HEK293 (cell line): Measurements from ENCODE around the gene COTL1.
"Not testable (repeated sequence)": the region's sequence is repeated elsewhere in the genome, so short reads cannot be mapped to it uniquely, and the experiment has no call there.

Source experiments
- CTCF ChIA-PET: fragments of 350-600 bp; formaldehyde crosslinking; extraction: SDS; loops from one replicate; lab custom pipeline; 2021; ENCODE audit warnings: antibody characterized with exemption; lab: Yijun Ruan, JAX
- POLR2A ChIA-PET: fragments of 300-600 bp; formaldehyde crosslinking; extraction: SDS; loops from one replicate; lab custom pipeline; 2020; ENCODE audit warnings: antibody characterized with exemption, inconsistent platforms; lab: Yijun Ruan, JAX
- H3K27ac ChIP-seq: fragments of 200-500 bp; sonication (Bioruptor generic); 2 replicates; pipeline ENCODE4 v1.5.1; 2014; ENCODE audit warnings: low read depth, low read length, control low read depth, inconsistent platforms; ENCODE audit errors: extremely low read depth
- H3K36me3 ChIP-seq, 2 experiments: fragments of 200-500 bp in 1 of 2; sonication (Bioruptor generic) in 1 of 2; 1 replicate in 1 of 2; 2 replicates in 1 of 2; pipeline ENCODE4 v1.5.1; 2014 to 2017; ENCODE audit warnings: inconsistent platforms in 2 of 2, low read length in 2 of 2; ENCODE audit not compliant: control insufficient read depth in 2 of 2, insufficient read depth in 1 of 2
- H3K4me1 ChIP-seq: fragments of 200-500 bp; sonication (Bioruptor generic); 2 replicates; pipeline ENCODE4 v1.5.1; 2014; ENCODE audit warnings: mild to moderate bottlenecking, low read length, inconsistent platforms; ENCODE audit not compliant: control insufficient read depth, insufficient read depth
- H3K4me3 ChIP-seq: 2 replicates; pipeline ENCODE4 v1.5.1; 2011; ENCODE audit warnings: low read depth, mild to moderate bottlenecking, control low read depth, low read length, moderate library complexity
- H3K9me3 ChIP-seq: fragments of 200-500 bp; sonication (Bioruptor generic); 2 replicates; pipeline ENCODE4 v1.5.1; 2014; ENCODE audit warnings: low read depth, low read length, inconsistent platforms; ENCODE audit not compliant: control insufficient read depth, insufficient read depth
- EGR2 ChIP-seq: fragments of 450-650 bp; formaldehyde crosslinking; IDR thresholded peaks from 2 replicates; pipeline ENCODE4 v1.5.1; 2016; ENCODE audit warnings: low read depth, missing biosample characterization, missing genetic modification characterization
- IKZF3 ChIP-seq: fragments of 450-650 bp; IDR thresholded peaks from 2 replicates; pipeline ENCODE4 v1.5.0; 2018; ENCODE audit warnings: missing biosample characterization, mild to moderate bottlenecking, missing genetic modification characterization, moderate library complexity
- OVOL3 ChIP-seq: fragments of 450-650 bp; formaldehyde crosslinking; IDR thresholded peaks from 2 replicates; pipeline ENCODE4 v1.5.1; 2016; ENCODE audit warnings: missing biosample characterization, missing genetic modification characterization
- SP3 ChIP-seq: fragments of 450-650 bp; formaldehyde crosslinking; IDR thresholded peaks from 2 replicates; pipeline ENCODE4 v1.5.1; 2016; ENCODE audit warnings: missing biosample characterization, missing genetic modification characterization
- ZBTB17 ChIP-seq: fragments of 450-650 bp; formaldehyde crosslinking; IDR thresholded peaks from 2 replicates; pipeline ENCODE4 v1.5.1; 2016; ENCODE audit warnings: missing biosample characterization, missing genetic modification characterization
- ZBTB48 ChIP-seq: fragments of 450-650 bp; formaldehyde crosslinking; IDR thresholded peaks from 2 replicates; pipeline ENCODE4 v1.5.1; 2016; ENCODE audit warnings: missing biosample characterization, missing genetic modification characterization
- ZFHX2 ChIP-seq: fragments of 450-650 bp; formaldehyde crosslinking; conservative IDR thresholded peaks from 2 replicates; pipeline ENCODE4 v1.5.1; 2016; ENCODE audit warnings: missing biosample characterization, missing genetic modification characterization
- ZNF174 ChIP-seq: fragments of 450-650 bp; formaldehyde crosslinking; IDR thresholded peaks from 2 replicates; pipeline ENCODE4 v1.5.0; 2017; ENCODE audit warnings: missing biosample characterization, mild to moderate bottlenecking, missing genetic modification characterization
- ZNF24 ChIP-seq: fragments of 450-650 bp; formaldehyde crosslinking; IDR thresholded peaks from 2 replicates; pipeline ENCODE4 v1.5.1; 2016; ENCODE audit warnings: missing biosample characterization, missing genetic modification characterization
- ZNF248 ChIP-seq: fragments of 450-650 bp; formaldehyde crosslinking; IDR thresholded peaks from 2 replicates; pipeline ENCODE4 v1.5.1; 2017; ENCODE audit warnings: missing biosample characterization, missing genetic modification characterization
- ZNF274 ChIP-seq, 2 experiments: fragments of 200-500 bp in 1 of 2; fragments of 450-650 bp in 1 of 2; sonication (Bioruptor generic) in 1 of 2; formaldehyde crosslinking in 1 of 2; IDR thresholded peaks; 2 replicates each; pipeline versions ENCODE4 v1.5.1 to v1.6.1; 2014 to 2016; ENCODE audit warnings: borderline replicate concordance in 1 of 2, inconsistent platforms in 1 of 2, low read length in 1 of 2, missing biosample characterization in 1 of 2, missing genetic modification characterization in 1 of 2
- ZNF280C ChIP-seq: fragments of 450-650 bp; formaldehyde crosslinking; IDR thresholded peaks from 2 replicates; pipeline ENCODE4 v1.5.1; 2016; ENCODE audit warnings: missing biosample characterization, missing genetic modification characterization
- ZNF423 ChIP-seq: fragments of 450-650 bp; formaldehyde crosslinking; IDR thresholded peaks from 2 replicates; pipeline ENCODE4 v1.5.1; 2016; ENCODE audit warnings: missing biosample characterization, missing genetic modification characterization
- ZNF48 ChIP-seq: fragments of 450-650 bp; formaldehyde crosslinking; IDR thresholded peaks from 2 replicates; pipeline ENCODE4 v1.5.1; 2016; ENCODE audit warnings: missing biosample characterization, missing genetic modification characterization
- ZNF514 ChIP-seq: fragments of 450-650 bp; formaldehyde crosslinking; IDR thresholded peaks from 2 replicates; pipeline ENCODE4 v1.5.1; 2016; ENCODE audit warnings: missing biosample characterization, missing genetic modification characterization
- ZNF521 ChIP-seq: fragments of 450-650 bp; formaldehyde crosslinking; IDR thresholded peaks from 2 replicates; pipeline ENCODE4 v1.5.1; 2017; ENCODE audit warnings: missing biosample characterization, mild to moderate bottlenecking, missing genetic modification characterization
- ZNF626 ChIP-seq: fragments of 450-650 bp; sonication (Bioruptor Pico); formaldehyde crosslinking; IDR thresholded peaks from 2 replicates; pipeline ENCODE4 v1.5.1; 2018; ENCODE audit warnings: missing biosample characterization, missing genetic modification characterization, inconsistent platforms
- ZNF629 ChIP-seq: fragments of 450-650 bp; formaldehyde crosslinking; IDR thresholded peaks from 2 replicates; pipeline ENCODE4 v1.5.1; 2017; ENCODE audit warnings: missing biosample characterization, missing genetic modification characterization
- ZNF704 ChIP-seq: fragments of 450-650 bp; formaldehyde crosslinking; IDR thresholded peaks from 2 replicates; pipeline ENCODE4 v1.5.1; 2016; ENCODE audit warnings: missing biosample characterization, missing genetic modification characterization
- ZXDB ChIP-seq: fragments of 450-650 bp; formaldehyde crosslinking; IDR thresholded peaks from 2 replicates; pipeline ENCODE4 v1.5.1; 2016; ENCODE audit warnings: missing biosample characterization, missing genetic modification characterization
- TF ChIP-seq, protein P1 (sequence below): fragments of 450-650 bp; formaldehyde crosslinking; IDR thresholded peaks from 2 replicates; pipeline ENCODE4 v1.5.1; 2016; ENCODE audit warnings: missing biosample characterization, missing genetic modification characterization
- TF ChIP-seq, protein P2 (sequence below): fragments of 450-650 bp; formaldehyde crosslinking; IDR thresholded peaks from 2 replicates; pipeline ENCODE4 v1.5.1; 2017; ENCODE audit warnings: missing biosample characterization, missing genetic modification characterization

The COTL1 gene

GRCh38 chr16:84629580-84629979 is 11.7 kb upstream of the COTL1 start:
- ChIA-PET POLR2A (no interaction called here), CTCF (interaction anchor here (0.5 to 1.9 kb wide), 4 partner anchors 58 to 123 kb away, joined by 3 to 8 read pairs (median 3); no protein-coding TSS in a partner anchor)
- H3K4me3 ChIP-seq = no peak overlapping the region
- H3K4me1 ChIP-seq = no peaks in the 10 kb centered on the region
- H3K9me3 ChIP-seq = no peaks in the 10 kb centered on the region
- H3K36me3 ChIP-seq = no peaks in the 10 kb centered on the region
- no peak for TF ChIP-seq ZBTB48 (tag by site-specific recombination)
- TF ChIP-seq ZXDB (tag by site-specific recombination) = no peak
- no peak overlapping the region for H3K27ac ChIP-seq

DNA sequence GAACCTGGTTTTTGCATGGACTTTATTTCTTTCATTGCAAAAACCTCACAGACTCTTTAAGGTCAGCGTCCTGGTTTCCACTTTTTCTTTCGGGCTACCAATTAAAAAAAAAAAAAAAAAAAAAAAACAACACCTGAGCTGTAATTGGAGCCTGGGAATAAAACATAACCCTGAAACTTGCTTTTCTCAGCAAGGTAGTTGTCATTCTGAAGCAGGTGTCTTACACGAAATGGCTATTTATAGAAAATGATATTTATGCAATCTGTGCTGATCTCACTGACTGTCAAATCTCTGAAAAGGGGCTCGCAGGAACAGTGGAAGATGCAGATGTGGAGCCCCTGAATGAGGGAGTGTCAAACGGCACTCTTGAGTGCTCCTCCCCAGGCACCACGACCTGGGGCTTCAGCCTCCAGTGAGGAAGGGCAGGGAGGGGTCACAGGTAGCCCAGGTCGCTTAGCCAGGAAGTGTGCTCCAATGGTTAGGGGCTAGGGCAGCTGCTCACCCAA is 10.4 kb upstream of the COTL1 start:
- Histone ChIP-seq H3K27ac (no peak overlapping the region), H3K9me3 (no peaks in the 10 kb centered on the region), H3K4me1 (no peaks in the 10 kb centered on the region), H3K36me3 (no peaks in the 10 kb centered on the region), H3K4me3 (no peak overlapping the region)
- ChIA-PET POLR2A (no interaction called here), CTCF (interaction anchor here (0.5 to 10.8 kb wide), 4 partner anchors 8 to 110 kb away, joined by 3 to 115 read pairs (median 6); no protein-coding TSS in a partner anchor)
- TF ChIP-seq ZNF423 (tag by site-specific recombination) = no peak
- no peak for TF ChIP-seq ZNF521 (tag by site-specific recombination)
- no peak for TF ChIP-seq ZNF280C
- TF ChIP-seq ZNF274 (IDR thresholded peaks at IDR 0.05; ENCODE audit: low read length) = no peak
- no peak for TF ChIP-seq ZNF274 (tag by site-specific recombination; IDR thresholded peaks at IDR 0.05; ENCODE audit: borderline replicate concordance)

DNA sequence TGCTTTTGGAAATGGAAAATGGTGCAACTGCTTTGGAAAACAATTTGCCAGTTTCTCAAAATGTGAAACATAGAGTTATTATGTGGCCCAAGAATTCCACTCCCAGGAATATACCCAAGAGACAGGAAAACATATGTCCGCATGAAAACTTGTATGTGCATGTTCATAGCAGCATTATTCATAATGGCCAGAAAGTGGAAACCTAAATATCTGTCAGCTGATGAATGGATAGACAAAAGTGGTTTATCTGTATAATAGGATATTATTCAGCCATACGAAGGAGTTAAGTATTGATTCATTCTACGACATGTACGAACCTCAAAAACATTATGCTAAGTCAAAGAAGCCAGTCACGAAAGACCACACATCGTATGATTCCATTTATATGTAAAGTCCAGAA is 7.7 kb upstream of the COTL1 start:
- H3K4me3 ChIP-seq = no peak overlapping the region
- CTCF ChIA-PET = interaction anchor here (1.0 to 10.8 kb wide), 2 partner anchors 101 to 113 kb away, joined by 3 to 115 read pairs; no protein-coding TSS in a partner anchor
- H3K27ac ChIP-seq = no peak overlapping the region
- POLR2A ChIA-PET = no interaction called here
- no peak for TF ChIP-seq ZNF248
- TF ChIP-seq ZNF704 (tag by site-specific recombination) = no peak
- no peak for TF ChIP-seq OVOL3 (tag by site-specific recombination)
- TF ChIP-seq ZBTB17 = no peak
- TF ChIP-seq ZFHX2 (tag by site-specific recombination) = no peak
- TF ChIP-seq, protein P1, sequence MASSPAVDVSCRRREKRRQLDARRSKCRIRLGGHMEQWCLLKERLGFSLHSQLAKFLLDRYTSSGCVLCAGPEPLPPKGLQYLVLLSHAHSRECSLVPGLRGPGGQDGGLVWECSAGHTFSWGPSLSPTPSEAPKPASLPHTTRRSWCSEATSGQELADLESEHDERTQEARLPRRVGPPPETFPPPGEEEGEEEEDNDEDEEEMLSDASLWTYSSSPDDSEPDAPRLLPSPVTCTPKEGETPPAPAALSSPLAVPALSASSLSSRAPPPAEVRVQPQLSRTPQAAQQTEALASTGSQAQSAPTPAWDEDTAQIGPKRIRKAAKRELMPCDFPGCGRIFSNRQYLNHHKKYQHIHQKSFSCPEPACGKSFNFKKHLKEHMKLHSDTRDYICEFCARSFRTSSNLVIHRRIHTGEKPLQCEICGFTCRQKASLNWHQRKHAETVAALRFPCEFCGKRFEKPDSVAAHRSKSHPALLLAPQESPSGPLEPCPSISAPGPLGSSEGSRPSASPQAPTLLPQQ (tag by site-specific recombination) = no peak
- TF ChIP-seq ZNF514 (tag by site-specific recombination) = no peak
- TF ChIP-seq ZNF629 = no peak
- no peak for TF ChIP-seq ZNF48 (tag by site-specific recombination)
- TF ChIP-seq SP3 (tag by site-specific recombination) = no peak
- no peak for TF ChIP-seq ZNF626
- TF ChIP-seq, protein P2, sequence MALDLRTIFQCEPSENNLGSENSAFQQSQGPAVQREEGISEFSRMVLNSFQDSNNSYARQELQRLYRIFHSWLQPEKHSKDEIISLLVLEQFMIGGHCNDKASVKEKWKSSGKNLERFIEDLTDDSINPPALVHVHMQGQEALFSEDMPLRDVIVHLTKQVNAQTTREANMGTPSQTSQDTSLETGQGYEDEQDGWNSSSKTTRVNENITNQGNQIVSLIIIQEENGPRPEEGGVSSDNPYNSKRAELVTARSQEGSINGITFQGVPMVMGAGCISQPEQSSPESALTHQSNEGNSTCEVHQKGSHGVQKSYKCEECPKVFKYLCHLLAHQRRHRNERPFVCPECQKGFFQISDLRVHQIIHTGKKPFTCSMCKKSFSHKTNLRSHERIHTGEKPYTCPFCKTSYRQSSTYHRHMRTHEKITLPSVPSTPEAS (tag by site-specific recombination) = no peak
- no peak for TF ChIP-seq ZNF24 (tag by site-specific recombination)
- TF ChIP-seq ZNF174 (tag by site-specific recombination) = no peak
- no peak for TF ChIP-seq IKZF3 (tag by site-specific recombination)
- no peak for TF ChIP-seq EGR2
- TF ChIP-seq, all 188 proteins: peak for 0
- no peaks in the 10 kb centered on the region for H3K9me3 ChIP-seq
- no peaks in the 10 kb centered on the region for H3K4me1 ChIP-seq
- no peaks in the 10 kb centered on the region for H3K36me3 ChIP-seq

GRCh38 chr16:84620913-84621312 is 3.0 kb upstream of the COTL1 start:
- CTCF ChIA-PET = interaction anchor here (0.6 to 10.8 kb wide), 13 partner anchors 8 to 350 kb away, joined by 3 to 137 read pairs (median 4); partner anchors contain the start of genes KLHL36 and MEAK7
- H3K4me1 ChIP-seq, H3K9me3 ChIP-seq, H3K4me3 ChIP-seq, H3K27ac ChIP-seq, POLR2A ChIA-PET, H3K36me3 ChIP-seq: not testable (repeated sequence)
